GM10248 (cell line): Measurements from ENCODE around the gene THSD7A.

Experiments
- CTCF ChIA-PET: fragments of 300-600 bp; sonication (Branson Sonifier 250); formaldehyde crosslinking; extraction: SDS; loops from one replicate; lab custom pipeline; 2021; ENCODE audit warnings: antibody characterized with exemption; lab: Yijun Ruan, JAX
- POLR2A ChIA-PET: fragments of 350-650 bp; sonication (Branson Sonifier 250); formaldehyde crosslinking; extraction: SDS; loops from one replicate; lab custom pipeline; 2020; ENCODE audit warnings: antibody characterized with exemption; lab: Yijun Ruan, JAX
- DNase-seq: peaks from one replicate; pipeline ENCODE4 v3.0.0; 2012; ENCODE audit errors: extremely low spot score
- CTCF ChIP-seq: IDR thresholded peaks from 2 replicates; pipeline ENCODE4 v1.5.1; 2012; ENCODE audit warnings: mild to moderate bottlenecking, low read depth; ENCODE audit errors: extremely low read depth, missing control alignments, control extremely low read depth

Gene THSD7A

DNA sequence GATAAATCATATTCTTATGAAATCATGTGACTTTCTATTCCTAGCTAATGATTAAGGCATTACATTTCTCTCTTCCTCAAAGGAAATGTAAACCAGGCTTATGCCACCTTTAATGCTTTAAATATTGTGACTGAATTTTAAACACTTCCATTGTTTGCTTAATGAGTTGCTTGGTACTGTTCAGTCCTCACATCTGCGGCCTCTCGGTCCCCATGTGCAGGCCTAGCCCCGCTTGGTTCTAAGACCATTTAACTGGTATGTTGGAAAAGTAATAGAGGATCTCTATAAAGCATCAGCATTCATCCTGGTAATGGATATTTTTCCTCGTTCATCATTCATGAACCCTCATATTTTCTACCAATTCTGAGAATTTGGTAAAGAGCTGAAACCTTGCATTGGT, 27.4 kb downstream of the THSD7A start:
- no peak for DNase-seq
- ChIA-PET POLR2A (no interaction called here), CTCF (interaction anchor here (1.2 kb wide), 1 partner anchor 17 kb away, joined by 3 read pairs; no protein-coding TSS in a partner anchor)
- TF ChIP-seq CTCF = no peak

DNA sequence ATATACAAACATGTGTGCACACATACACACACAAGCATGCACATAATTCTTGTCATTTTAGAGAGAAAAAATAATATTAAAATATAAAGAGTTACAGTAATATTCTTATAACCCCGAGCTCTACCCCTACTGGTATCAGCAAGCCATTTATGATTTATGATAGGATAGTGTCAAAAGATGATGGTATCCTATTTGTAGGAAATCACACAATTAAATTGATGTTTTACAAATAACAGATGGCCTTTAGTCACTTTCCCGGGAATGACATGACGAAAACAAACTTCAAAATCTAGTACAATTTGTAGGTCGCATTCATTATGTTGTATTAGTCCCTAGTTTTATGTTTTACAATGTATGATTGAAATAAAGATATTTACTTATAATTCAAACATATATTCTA, 36.8 kb downstream of the THSD7A start:
- TF ChIP-seq CTCF = no peak
- no peak for DNase-seq
- ChIA-PET POLR2A (no interaction called here), CTCF (no interaction called here)

DNA sequence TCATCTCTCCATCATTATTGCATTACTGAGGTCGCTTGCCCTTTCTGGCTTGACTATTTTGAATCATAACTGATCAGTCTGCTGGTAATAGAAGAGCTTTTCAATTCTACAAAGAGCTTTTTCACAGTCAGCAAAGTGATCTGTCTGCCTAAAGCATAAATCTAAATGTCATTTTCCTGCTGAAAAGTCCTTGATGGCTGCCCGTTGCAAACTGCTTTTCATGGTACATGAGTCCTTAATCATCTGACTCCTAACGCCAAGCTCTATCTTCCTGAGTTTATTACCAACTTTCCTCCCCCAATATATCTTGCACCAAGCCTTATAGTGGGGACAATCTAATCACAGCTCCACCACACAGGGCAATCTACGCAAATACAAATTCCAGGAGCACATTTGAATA, 39.8 kb downstream of the THSD7A start:
- CTCF ChIA-PET = interaction anchor here (0.9 kb wide), 1 partner anchor 10 kb away, joined by 3 read pairs; no protein-coding TSS in a partner anchor
- POLR2A ChIA-PET = no interaction called here
- TF ChIP-seq CTCF = no peak
- no peak for DNase-seq

GRCh38 chr7:11788568-11788967, 43.4 kb downstream of the THSD7A start:
- TF ChIP-seq CTCF = no peak
- DNase-seq = no peak
- CTCF ChIA-PET = no interaction called here
- POLR2A ChIA-PET = no interaction called here

DNA sequence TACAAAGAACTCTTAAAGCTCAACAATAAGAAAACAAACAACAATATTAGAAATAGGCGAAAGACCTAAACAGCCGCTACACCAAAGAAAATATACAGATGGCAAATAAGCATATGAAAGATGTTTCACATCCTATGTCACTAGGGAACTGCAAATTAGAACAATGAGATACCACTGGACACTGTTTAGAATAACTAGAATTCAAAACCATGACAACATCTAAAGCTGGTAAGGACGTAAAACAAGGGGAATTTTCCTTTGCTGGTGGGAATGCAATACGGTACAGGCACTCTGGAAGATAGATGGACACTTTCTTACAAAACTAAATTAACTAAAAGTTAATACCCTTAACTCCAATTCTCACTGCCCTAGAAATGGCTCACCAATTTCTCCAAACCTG, 44.5 kb downstream of the THSD7A start:
- ChIA-PET POLR2A (no interaction called here), CTCF (no interaction called here)
- no peak for DNase-seq
- TF ChIP-seq CTCF = no peak

GRCh38 chr7:11786186-11786585, 45.8 kb downstream of the THSD7A start:
- POLR2A ChIA-PET = no interaction called here
- TF ChIP-seq CTCF = no peak
- DNase-seq = no peak
- CTCF ChIA-PET = no interaction called here

DNA sequence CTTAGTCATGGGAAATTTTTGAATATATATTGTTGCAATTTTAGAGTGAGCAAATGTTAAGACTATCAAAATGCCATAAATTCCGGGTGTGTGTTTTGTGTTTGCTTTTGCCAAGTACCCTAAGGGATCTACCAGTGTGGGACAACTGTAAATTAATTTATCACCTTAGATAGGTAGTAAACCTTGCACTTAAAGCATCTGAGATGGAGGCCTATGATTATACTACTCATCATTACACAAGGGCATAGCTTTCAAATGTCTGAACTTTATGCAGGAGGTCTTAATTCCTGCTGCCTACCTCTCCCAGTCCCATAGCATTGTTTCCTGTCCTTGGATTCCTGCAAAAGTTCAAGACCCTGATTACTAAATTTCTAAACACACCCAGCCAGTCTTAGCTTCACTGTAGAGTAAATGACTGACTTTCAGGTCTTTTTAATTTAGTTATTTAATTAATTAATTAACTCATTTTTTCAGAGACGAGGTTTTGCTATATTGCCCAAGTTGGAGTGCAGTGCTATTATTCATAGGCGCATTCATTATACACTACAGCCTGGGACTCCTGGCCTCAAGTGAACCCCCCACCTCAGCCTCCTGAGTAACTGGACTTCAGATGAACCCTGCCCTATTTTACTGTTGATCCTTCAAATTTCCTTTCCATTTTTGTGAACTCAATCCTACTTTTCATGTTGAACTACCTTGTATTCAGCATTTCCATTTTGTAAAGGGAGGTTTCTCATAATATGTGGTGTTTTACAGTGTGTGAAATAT, 47.0 kb downstream of the THSD7A start:
- POLR2A ChIA-PET = no interaction called here

More for the DNA sequence above, 47.0 kb downstream of the THSD7A start:
- CTCF ChIA-PET = interaction anchor here (1.0 kb wide), 1 partner anchor 561 kb away, joined by 3 read pairs; no protein-coding TSS in a partner anchor
- no peak for DNase-seq
- TF ChIP-seq CTCF = no peak
